DND-41 (cell line): ENCODE results near the gene CCR7.

Experiments used
- EZH2 ChIP-seq: IDR thresholded peaks from 3 replicates; pipeline ENCODE4 v1.6.1; 2012; ENCODE audit warnings: borderline replicate concordance, low read depth, mild to moderate bottlenecking, moderate library complexity, low read length, inconsistent platforms; ENCODE audit not compliant: severe bottlenecking
- TF ChIP-seq, protein P1 (sequence below): IDR thresholded peaks from 2 replicates; pipeline ENCODE4 v1.5.1; 2012; ENCODE audit warnings: borderline replicate concordance, low read length, moderate library complexity, mild to moderate bottlenecking; ENCODE audit not compliant: poor library complexity, severe bottlenecking; ENCODE audit errors: extremely low read depth

DNA sequence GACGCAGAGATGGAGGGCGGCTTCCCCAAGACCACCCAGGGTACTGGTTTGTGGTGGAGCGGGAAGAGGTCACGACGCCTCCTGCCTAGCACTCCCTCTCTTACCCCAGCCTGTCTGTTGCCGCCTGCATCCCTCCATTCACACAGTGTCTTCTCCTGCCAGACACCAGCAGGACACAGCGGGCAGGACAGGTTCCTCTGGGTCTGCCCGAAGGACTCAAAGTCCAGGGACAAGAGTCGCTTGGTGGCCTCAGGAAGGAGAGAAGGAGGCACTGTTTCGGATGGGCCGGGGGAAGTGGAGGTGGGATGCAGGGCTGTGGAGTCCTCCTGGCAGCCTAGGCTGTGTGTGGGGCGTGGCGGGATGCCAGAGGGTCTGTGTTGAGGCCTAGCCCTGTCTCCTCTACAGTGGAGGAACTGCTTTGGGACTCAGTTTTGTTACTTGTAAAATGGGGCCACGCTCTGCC is 44.2 kb downstream of the CCR7 start:
- TF ChIP-seq, protein P1, sequence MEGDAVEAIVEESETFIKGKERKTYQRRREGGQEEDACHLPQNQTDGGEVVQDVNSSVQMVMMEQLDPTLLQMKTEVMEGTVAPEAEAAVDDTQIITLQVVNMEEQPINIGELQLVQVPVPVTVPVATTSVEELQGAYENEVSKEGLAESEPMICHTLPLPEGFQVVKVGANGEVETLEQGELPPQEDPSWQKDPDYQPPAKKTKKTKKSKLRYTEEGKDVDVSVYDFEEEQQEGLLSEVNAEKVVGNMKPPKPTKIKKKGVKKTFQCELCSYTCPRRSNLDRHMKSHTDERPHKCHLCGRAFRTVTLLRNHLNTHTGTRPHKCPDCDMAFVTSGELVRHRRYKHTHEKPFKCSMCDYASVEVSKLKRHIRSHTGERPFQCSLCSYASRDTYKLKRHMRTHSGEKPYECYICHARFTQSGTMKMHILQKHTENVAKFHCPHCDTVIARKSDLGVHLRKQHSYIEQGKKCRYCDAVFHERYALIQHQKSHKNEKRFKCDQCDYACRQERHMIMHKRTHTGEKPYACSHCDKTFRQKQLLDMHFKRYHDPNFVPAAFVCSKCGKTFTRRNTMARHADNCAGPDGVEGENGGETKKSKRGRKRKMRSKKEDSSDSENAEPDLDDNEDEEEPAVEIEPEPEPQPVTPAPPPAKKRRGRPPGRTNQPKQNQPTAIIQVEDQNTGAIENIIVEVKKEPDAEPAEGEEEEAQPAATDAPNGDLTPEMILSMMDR: no peak
- TF ChIP-seq EZH2: no peak
